HepG2 (cell line): Measurements from ENCODE around the gene EFEMP2.

Experiments
- EP300 ChIP-seq, 3 experiments: sonication (generic) in 1 of 3; formaldehyde crosslinking in 1 of 3; IDR thresholded peaks; 2 replicates each; pipeline versions ENCODE4 v1.5.1 to v1.6.1; 2011 to 2020; ENCODE audit warnings: low read depth in 2 of 3, low read length in 2 of 3, borderline replicate concordance in 1 of 3, improper control_type of control experiment in 1 of 3, mild to moderate bottlenecking in 1 of 3, missing genetic modification reagents in 1 of 3, moderate library complexity in 1 of 3
- EZH2 ChIP-seq: conservative IDR thresholded peaks from 2 replicates; pipeline ENCODE4 v1.6.1; 2012; ENCODE audit warnings: mild to moderate bottlenecking, low read depth, low read length, moderate library complexity
- RXRA ChIP-seq: sonication (generic); formaldehyde crosslinking; IDR thresholded peaks from 2 replicates; pipeline ENCODE4 v1.5.1; 2020; ENCODE audit warnings: missing genetic modification reagents
- TAF1 ChIP-seq: sonication (generic); formaldehyde crosslinking; IDR thresholded peaks from 2 replicates; pipeline ENCODE4 v1.4.0; 2020; ENCODE audit warnings: missing genetic modification reagents
- TF ChIP-seq, protein P1 (sequence below), 2 experiments: fragments of 450-650 bp in 1 of 2; sonication (generic) in 1 of 2; formaldehyde crosslinking in 1 of 2; IDR thresholded peaks; 2 replicates each; pipeline versions ENCODE4 v1.6.1 to v1.8.0; 2016 to 2022; ENCODE audit warnings: antibody characterized with exemption in 1 of 2, mild to moderate bottlenecking in 1 of 2, missing genetic modification reagents in 1 of 2
- TF ChIP-seq, protein P2 (sequence below): IDR thresholded peaks from 2 replicates; pipeline ENCODE4 v1.6.1; 2016

DNA sequence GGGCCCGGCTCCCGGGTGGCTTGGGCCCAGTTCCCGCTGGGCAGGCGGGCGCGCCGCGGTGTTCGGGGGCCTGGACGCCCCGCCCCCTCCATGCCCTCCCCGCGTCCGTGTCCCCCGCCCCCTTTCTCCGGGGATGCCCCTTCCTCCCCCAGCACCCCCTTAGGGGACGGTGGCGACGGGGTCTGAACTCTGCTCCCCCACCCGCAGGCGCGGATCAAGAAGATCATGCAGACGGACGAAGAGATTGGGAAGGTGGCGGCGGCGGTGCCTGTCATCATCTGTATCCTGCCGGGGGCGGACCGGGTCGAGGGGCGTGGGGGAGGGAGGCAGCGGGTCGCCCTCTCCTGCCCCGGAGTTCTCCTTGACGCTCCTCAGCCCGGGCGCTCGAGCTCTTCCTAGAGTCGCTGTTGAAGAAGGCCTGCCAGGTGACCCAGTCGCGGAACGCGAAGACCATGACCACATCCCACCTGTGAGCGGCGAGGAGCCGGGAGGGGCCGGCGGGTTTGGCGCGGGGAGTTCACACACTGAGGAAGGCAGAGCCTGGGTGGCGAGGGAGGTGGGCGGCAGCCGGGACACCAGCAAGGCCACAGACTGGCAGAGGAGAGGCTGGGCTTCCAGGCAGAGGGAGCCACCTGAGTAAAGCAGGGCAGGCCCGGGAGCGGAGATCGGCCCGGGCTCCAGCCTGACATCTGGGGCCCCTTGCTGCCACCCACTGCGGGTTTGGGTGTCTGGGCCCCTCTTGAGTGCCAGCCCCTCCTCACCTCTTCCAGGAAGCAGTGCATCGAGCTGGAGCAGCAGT is 47.2 kb upstream of the EFEMP2 start:
- no peak for TF ChIP-seq EZH2
- TF ChIP-seq TAF1, result no peak
- TF ChIP-seq EP300 (IDR thresholded peaks at IDR 0.05; ENCODE audit: low read depth in 2 of 2, low read length in 2 of 2), result no peak
- no peak for TF ChIP-seq EP300 (CRISPR knock-in tag; IDR thresholded peaks at IDR 0.05; ENCODE audit: borderline replicate concordance)
- TF ChIP-seq, protein P1, sequence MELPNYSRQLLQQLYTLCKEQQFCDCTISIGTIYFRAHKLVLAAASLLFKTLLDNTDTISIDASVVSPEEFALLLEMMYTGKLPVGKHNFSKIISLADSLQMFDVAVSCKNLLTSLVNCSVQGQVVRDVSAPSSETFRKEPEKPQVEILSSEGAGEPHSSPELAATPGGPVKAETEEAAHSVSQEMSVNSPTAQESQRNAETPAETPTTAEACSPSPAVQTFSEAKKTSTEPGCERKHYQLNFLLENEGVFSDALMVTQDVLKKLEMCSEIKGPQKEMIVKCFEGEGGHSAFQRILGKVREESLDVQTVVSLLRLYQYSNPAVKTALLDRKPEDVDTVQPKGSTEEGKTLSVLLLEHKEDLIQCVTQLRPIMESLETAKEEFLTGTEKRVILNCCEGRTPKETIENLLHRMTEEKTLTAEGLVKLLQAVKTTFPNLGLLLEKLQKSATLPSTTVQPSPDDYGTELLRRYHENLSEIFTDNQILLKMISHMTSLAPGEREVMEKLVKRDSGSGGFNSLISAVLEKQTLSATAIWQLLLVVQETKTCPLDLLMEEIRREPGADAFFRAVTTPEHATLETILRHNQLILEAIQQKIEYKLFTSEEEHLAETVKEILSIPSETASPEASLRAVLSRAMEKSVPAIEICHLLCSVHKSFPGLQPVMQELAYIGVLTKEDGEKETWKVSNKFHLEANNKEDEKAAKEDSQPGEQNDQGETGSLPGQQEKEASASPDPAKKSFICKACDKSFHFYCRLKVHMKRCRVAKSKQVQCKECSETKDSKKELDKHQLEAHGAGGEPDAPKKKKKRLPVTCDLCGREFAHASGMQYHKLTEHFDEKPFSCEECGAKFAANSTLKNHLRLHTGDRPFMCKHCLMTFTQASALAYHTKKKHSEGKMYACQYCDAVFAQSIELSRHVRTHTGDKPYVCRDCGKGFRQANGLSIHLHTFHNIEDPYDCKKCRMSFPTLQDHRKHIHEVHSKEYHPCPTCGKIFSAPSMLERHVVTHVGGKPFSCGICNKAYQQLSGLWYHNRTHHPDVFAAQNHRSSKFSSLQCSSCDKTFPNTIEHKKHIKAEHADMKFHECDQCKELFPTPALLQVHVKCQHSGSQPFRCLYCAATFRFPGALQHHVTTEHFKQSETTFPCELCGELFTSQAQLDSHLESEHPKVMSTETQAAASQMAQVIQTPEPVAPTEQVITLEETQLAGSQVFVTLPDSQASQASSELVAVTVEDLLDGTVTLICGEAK (IDR thresholded peaks at IDR 0.05), result no peak
- TF ChIP-seq, protein P1 (CRISPR knock-in tag; IDR thresholded peaks at IDR 0.05), result no peak
- TF ChIP-seq, protein P2, sequence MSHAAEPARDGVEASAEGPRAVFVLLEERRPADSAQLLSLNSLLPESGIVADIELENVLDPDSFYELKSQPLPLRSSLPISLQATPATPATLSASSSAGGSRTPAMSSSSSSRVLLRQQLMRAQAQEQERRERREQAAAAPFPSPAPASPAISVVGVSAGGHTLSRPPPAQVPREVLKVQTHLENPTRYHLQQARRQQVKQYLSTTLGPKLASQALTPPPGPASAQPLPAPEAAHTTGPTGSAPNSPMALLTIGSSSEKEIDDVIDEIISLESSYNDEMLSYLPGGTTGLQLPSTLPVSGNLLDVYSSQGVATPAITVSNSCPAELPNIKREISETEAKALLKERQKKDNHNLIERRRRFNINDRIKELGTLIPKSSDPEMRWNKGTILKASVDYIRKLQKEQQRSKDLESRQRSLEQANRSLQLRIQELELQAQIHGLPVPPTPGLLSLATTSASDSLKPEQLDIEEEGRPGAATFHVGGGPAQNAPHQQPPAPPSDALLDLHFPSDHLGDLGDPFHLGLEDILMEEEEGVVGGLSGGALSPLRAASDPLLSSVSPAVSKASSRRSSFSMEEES (CRISPR knock-in tag), result no peak
- no peak for TF ChIP-seq RXRA
